HCT116 (cell line): ENCODE results near the gene EPC1. TPM values are rescaled to one million over a fixed set of nuclear protein-coding genes. Genes with fewer than 3 reads are reported as not detected.

Experiments
- ATAC-seq: fragments of 200-7000 bp; cut with Tn5 transposase; 2 replicates; pipeline ENCODE4 v1.9.1; 2020; ENCODE audit warnings: mild to moderate bottlenecking, moderate library complexity
- BruUV-seq: library from RNA; stranded (reverse); fragments of 400-500 nt; replicated peaks from 2 replicates; lab custom pipeline; 2021; lab: Mats Ljungman, UMichigan
- CTCF ChIA-PET: fragments of 300-600 bp; sonication (Branson Sonifier 250); formaldehyde crosslinking; loops from one replicate; lab custom pipeline; 2021; ENCODE audit warnings: antibody characterized with exemption; lab: Charles Lee
- POLR2A ChIA-PET: fragments of 300-600, 350-600 bp; sonication (Branson Sonifier 250); formaldehyde crosslinking; loops from one replicate; lab custom pipeline; 2021; ENCODE audit warnings: antibody characterized with exemption; lab: Charles Lee
- RAD21 ChIA-PET, 2 experiments: fragments of 300-600 bp; sonication (Branson Sonifier 250); formaldehyde crosslinking; loops; one replicate each; lab custom pipeline; 2023; ENCODE audit warnings: low total read pairs in 2 of 2; ENCODE audit not compliant: uncharacterized antibody in 2 of 2, unreplicated experiment in 2 of 2, low non-redundant PET in 1 of 2; lab: Charles Lee
- DNase-seq: peaks from one replicate; pipeline ENCODE4 v3.0.0-alpha.2; 2010; ENCODE audit warnings: low read depth, low spot score
- H2AFZ ChIP-seq: fragments of 200-600 bp; shearing (Covaris generic), sonication (generic); 2 replicates; pipeline ENCODE4 v1.6.1; 2017; ENCODE audit warnings: low read depth, mixed run types, mixed read lengths, antibody characterized with exemption, low read length; ENCODE audit not compliant: poor library complexity, severe bottlenecking
- H3K27ac ChIP-seq: 2 replicates; pipeline ENCODE4 v1.5.1; 2012; ENCODE audit warnings: low read depth, low read length
- H3K27me3 ChIP-seq: fragments of 200-600 bp; sonication (generic); 2 replicates; pipeline ENCODE4 v1.6.1; 2016; ENCODE audit warnings: mixed run types, low read length, mixed read lengths; ENCODE audit not compliant: insufficient read depth
- H3K36me3 ChIP-seq, 2 experiments: fragments of 200-500 bp in 1 of 2; fragments of 200-600 bp in 1 of 2; sonication (Bioruptor generic) in 1 of 2; sonication (generic) in 1 of 2; 2 replicates each; pipeline versions ENCODE4 v1.5.1 to v1.6.1; 2014 to 2016; ENCODE audit warnings: low read length in 2 of 2, inconsistent platforms in 1 of 2, mixed read lengths in 1 of 2, mixed run types in 1 of 2; ENCODE audit not compliant: insufficient read depth in 2 of 2, control insufficient read depth in 1 of 2
- H3K4me1 ChIP-seq, 2 experiments: fragments of 200-600 bp in 1 of 2; sonication (generic) in 1 of 2; 2 replicates each; pipeline versions ENCODE4 v1.5.1 to v1.6.1; 2012 to 2017; ENCODE audit warnings: low read length in 2 of 2, inconsistent platforms in 1 of 2, mild to moderate bottlenecking in 1 of 2, mixed read lengths in 1 of 2, mixed run types in 1 of 2, moderate library complexity in 1 of 2; ENCODE audit not compliant: insufficient read depth in 2 of 2, control insufficient read depth in 1 of 2
- H3K4me2 ChIP-seq: fragments of 200-600 bp; sonication (generic); 2 replicates; pipeline ENCODE4 v1.6.1; 2017; ENCODE audit warnings: mixed run types, low read length, mixed read lengths
- H3K4me3 ChIP-seq, 2 experiments: fragments of 200-600 bp in 1 of 2; sonication (generic) in 1 of 2; replicated peaks in 1 of 2; 2 replicates each; pipeline ENCODE4 v1.5.1; 2011 to 2016; ENCODE audit warnings: low read length in 2 of 2, control low read depth in 1 of 2, low read depth in 1 of 2, mild to moderate bottlenecking in 1 of 2, mixed read lengths in 1 of 2, mixed run types in 1 of 2
- H3K79me2 ChIP-seq: fragments of 200-600 bp; sonication (generic); 2 replicates; pipeline ENCODE4 v1.6.1; 2017; ENCODE audit warnings: mild to moderate bottlenecking, mixed run types, low read length, moderate library complexity, mixed read lengths; ENCODE audit not compliant: insufficient read depth
- H3K9ac ChIP-seq: fragments of 200-600 bp; sonication (generic); 2 replicates; pipeline ENCODE4 v1.6.1; 2016; ENCODE audit warnings: low read length, mixed read lengths
- H3K9me2 ChIP-seq: fragments of 200-600 bp; sonication (generic), shearing (Covaris generic); 2 replicates; pipeline ENCODE4 v1.6.1; 2017; ENCODE audit warnings: mixed run types, mild to moderate bottlenecking, moderate library complexity; ENCODE audit not compliant: insufficient read depth
- H3K9me3 ChIP-seq, 2 experiments: fragments of 200-500 bp in 1 of 2; fragments of 200-600 bp in 1 of 2; sonication (Bioruptor generic) in 1 of 2; sonication (generic) in 1 of 2; 2 replicates each; pipeline ENCODE4 v1.6.1; 2014 to 2017; ENCODE audit warnings: low read length in 2 of 2, mixed read lengths in 2 of 2, inconsistent platforms in 1 of 2, low read depth in 1 of 2, mild to moderate bottlenecking in 1 of 2, mixed run types in 1 of 2, moderate library complexity in 1 of 2; ENCODE audit not compliant: control insufficient read depth in 1 of 2, insufficient read depth in 1 of 2
- H4K20me1 ChIP-seq: fragments of 200-600 bp; sonication (generic), shearing (Covaris generic); 2 replicates; pipeline ENCODE4 v1.6.1; 2017; ENCODE audit warnings: mixed run types, mild to moderate bottlenecking, moderate library complexity; ENCODE audit not compliant: insufficient read depth
- EZH2phosphoT487 ChIP-seq: fragments of 200-600 bp; IDR thresholded peaks from 2 replicates; pipeline ENCODE4 v1.6.1; 2018; ENCODE audit warnings: antibody characterized with exemption, borderline replicate concordance
- POLR2A ChIP-seq: IDR thresholded peaks from 2 replicates; pipeline ENCODE4 v1.7.0; 2011; ENCODE audit warnings: borderline replicate concordance; ENCODE audit not compliant: insufficient read depth, insufficient read length; ENCODE audit errors: extremely low read depth
- intact Hi-C: fragments of 100-400 bp; cut with micrococcal nuclease; formaldehyde crosslinking; loops from 2 replicates; pipeline ENCODE4 v1.10.0; 2022
- total RNA-seq: library from RNA; stranded (reverse); gene quantifications from one replicate; pipeline ENCODE4 v1.2.1, GENCODE V29; 2021; ENCODE audit not compliant: unreplicated experiment
- TF ChIP-seq, protein P1 (sequence below): IDR thresholded peaks from 2 replicates; pipeline ENCODE4 v1.6.1; 2012
- TF ChIP-seq, protein P2 (sequence below): IDR thresholded peaks from 2 replicates; pipeline ENCODE4 v1.6.1; 2012; ENCODE audit warnings: low read depth

Gene EPC1
- total RNA-seq, 1 experiment from 2014 or later: 20.1 TPM

DNA sequence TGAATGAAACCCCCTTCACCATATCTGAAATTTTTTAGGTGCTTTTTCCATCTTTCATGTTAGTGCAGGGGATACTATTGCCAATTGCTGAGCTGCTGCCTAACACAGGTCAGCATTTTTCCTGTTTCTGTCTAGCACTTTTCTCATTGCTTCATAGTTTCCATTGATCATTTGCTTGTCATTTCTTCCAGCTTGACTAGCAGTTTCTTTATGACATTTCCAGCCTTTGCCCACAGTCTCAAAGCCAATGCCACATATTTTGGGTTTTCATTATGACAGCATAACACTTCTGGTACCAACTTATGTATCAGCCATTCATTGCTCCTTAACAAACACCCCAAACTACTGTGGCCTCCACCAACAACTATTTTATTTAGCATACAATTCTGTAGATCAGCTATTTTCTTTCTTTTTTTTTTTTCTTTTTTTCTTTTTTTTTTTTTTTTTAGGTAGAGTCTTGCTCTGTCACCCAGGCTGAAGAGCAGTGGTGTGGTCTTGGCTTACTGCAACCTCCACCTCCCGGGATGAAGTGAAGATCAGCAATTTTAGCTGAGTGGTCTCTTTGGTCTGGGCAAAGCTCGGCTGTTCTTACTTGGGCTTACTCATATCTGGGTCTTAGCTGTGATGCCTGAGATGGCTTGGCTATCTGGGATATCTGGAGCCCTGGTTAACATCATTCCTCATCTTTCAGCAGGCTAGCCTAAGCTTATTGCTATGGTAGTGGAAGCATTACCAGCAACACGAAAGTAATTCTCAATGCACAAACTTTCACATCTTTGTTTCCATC lies 102.3 kb downstream of the EPC1 start:
- ATAC-seq (no peak), DNase-seq (no peak)
- intact Hi-C loops: no loop called here
- Histone ChIP-seq H3K27me3 (no peaks in the 10 kb centered on the region), H3K9ac (no peak overlapping the region), H3K79me2 (no peaks in the 10 kb centered on the region), H3K9me3 (no peaks in the 10 kb centered on the region), H3K4me3 (no peak overlapping the region), H3K4me2 (no peak overlapping the region), H2AFZ (no peak overlapping the region), H3K27ac (no peak overlapping the region), H3K4me1 (no peaks in the 10 kb centered on the region), H3K9me2 (no peaks in the 10 kb centered on the region), H4K20me1 (no peaks in the 10 kb centered on the region), H3K36me3 (no peaks in the 10 kb centered on the region)
- BruUV-seq: no TSS peak
- TF ChIP-seq POLR2A (no peak), EZH2phosphoT487 (no peak)
- TF ChIP-seq, protein P1, sequence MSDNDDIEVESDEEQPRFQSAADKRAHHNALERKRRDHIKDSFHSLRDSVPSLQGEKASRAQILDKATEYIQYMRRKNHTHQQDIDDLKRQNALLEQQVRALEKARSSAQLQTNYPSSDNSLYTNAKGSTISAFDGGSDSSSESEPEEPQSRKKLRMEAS: no peak
- TF ChIP-seq, protein P2, sequence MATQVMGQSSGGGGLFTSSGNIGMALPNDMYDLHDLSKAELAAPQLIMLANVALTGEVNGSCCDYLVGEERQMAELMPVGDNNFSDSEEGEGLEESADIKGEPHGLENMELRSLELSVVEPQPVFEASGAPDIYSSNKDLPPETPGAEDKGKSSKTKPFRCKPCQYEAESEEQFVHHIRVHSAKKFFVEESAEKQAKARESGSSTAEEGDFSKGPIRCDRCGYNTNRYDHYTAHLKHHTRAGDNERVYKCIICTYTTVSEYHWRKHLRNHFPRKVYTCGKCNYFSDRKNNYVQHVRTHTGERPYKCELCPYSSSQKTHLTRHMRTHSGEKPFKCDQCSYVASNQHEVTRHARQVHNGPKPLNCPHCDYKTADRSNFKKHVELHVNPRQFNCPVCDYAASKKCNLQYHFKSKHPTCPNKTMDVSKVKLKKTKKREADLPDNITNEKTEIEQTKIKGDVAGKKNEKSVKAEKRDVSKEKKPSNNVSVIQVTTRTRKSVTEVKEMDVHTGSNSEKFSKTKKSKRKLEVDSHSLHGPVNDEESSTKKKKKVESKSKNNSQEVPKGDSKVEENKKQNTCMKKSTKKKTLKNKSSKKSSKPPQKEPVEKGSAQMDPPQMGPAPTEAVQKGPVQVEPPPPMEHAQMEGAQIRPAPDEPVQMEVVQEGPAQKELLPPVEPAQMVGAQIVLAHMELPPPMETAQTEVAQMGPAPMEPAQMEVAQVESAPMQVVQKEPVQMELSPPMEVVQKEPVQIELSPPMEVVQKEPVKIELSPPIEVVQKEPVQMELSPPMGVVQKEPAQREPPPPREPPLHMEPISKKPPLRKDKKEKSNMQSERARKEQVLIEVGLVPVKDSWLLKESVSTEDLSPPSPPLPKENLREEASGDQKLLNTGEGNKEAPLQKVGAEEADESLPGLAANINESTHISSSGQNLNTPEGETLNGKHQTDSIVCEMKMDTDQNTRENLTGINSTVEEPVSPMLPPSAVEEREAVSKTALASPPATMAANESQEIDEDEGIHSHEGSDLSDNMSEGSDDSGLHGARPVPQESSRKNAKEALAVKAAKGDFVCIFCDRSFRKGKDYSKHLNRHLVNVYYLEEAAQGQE: no peak
- ChIA-PET RAD21 (interaction anchor here in 1 of 2 experiments (0.6 kb wide), 1 partner anchor 405 kb away, joined by 3 read pairs; no protein-coding TSS in a partner anchor), CTCF (interaction anchor here (1.4 to 1.8 kb wide), 2 partner anchors 9 to 11 kb away, joined by 4 to 5 read pairs; no protein-coding TSS in a partner anchor), POLR2A (no interaction called here)
